ENCODE measurements around the gene ARHGAP15. TPM values are rescaled to one million over a fixed set of nuclear protein-coding genes. Genes with fewer than 3 reads are reported as not detected.

ARHGAP15 gene
- total RNA-seq, 2 experiments from 2014 or later = 71.3 to 72.8 TPM

DNA sequence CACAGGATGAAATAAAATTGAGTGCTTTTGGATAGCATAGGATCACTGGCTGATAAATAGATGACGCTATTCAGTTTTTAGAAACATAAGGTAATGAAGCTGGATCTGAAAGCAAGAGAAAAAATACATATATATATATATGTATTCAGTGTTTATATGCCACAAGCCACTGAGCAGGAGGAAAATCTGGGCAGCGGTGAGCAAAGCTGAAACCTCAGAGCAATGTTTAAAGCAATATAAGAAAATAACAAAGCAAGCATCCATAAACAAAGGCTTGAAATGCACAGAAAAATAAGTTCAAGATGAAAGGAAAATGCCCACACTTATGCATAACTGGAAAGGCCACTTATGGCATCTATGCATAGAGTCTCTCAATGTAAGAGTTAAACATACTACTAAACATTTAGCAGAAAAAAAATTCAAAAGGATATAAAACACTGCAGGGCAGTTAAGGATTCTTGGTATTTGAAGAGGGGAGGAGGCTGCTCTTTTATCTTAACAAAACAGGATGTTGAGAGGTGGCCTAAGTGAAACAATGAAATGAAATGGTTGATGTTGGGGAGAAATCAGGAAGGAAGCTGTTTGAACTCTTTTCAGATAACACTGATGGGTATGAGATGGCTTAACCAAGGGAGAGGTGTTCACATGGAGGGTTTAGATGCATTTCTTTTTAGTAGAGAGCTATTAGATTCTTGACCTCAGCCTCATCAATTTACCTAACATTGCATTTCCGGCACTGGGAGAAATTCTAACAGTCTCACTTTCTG is 129.1 kb downstream of the ARHGAP15 start:
- TF ChIP-seq, protein P1, sequence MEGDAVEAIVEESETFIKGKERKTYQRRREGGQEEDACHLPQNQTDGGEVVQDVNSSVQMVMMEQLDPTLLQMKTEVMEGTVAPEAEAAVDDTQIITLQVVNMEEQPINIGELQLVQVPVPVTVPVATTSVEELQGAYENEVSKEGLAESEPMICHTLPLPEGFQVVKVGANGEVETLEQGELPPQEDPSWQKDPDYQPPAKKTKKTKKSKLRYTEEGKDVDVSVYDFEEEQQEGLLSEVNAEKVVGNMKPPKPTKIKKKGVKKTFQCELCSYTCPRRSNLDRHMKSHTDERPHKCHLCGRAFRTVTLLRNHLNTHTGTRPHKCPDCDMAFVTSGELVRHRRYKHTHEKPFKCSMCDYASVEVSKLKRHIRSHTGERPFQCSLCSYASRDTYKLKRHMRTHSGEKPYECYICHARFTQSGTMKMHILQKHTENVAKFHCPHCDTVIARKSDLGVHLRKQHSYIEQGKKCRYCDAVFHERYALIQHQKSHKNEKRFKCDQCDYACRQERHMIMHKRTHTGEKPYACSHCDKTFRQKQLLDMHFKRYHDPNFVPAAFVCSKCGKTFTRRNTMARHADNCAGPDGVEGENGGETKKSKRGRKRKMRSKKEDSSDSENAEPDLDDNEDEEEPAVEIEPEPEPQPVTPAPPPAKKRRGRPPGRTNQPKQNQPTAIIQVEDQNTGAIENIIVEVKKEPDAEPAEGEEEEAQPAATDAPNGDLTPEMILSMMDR (IDR thresholded peaks at IDR 0.05) = no peak
- DNase-seq (peak; percentile 39), ATAC-seq (peak; percentile 29)
- Mint-ChIP-seq H3K27ac (peak overlapping the region; percentile 94), H3K4me3 (peak overlapping the region; percentile 61), H3K4me1 (ENCODE audit: low read depth) (peaks cover 73% of the 10 kb centered on the region), H3K9me3 (peaks cover 2% of the 10 kb centered on the region), H3K36me3 (ENCODE audit: low read depth) (peaks cover 17% of the 10 kb centered on the region), H3K27me3 (no peaks in the 10 kb centered on the region)
- CTCF ChIA-PET = interaction anchor here (0.6 to 8.4 kb wide), 40 partner anchors 8 to 226 kb away, joined by 3 to 169 read pairs (median 8); partner anchors contain the start of gene ARHGAP15
- POLR2A ChIA-PET = interaction anchor here (0.7 to 2.3 kb wide), 5 partner anchors 37 to 146 kb away, joined by 3 to 7 read pairs (median 4); partner anchors contain the start of gene ARHGAP15
- intact Hi-C loops (cut with micrococcal nuclease) = loop anchor here (2.0 to 5.0 kb wide), 4 partner anchors 36 to 224 kb away; partner anchors contain the start of gene ARHGAP15

DNA sequence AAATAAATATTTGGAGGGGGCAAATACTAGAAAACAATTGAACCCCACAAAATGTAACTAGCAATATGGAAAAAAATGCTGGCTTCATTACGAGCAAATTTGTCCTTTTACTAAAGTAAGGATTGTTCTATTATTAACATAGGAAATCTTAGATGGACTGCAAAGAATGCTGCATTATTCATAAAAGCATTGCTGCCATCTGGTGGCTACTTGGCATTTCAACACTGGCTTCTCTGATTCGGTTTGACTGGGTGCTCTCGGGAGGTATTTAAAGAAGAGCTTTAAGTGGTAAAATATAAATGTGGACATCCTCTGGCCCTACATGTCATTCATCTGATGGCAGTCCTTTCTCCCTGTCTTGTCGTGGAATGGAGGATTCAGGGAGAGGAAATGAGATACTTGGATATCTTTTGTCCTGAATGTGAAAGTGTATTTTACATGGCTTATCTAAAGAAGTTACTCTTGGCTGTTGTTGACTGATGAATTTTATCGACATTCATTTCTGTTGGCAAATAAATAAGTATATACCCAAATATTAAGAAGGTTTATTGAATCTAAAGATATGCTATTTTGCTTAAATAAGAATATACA is 130.2 kb downstream of the ARHGAP15 start:
- peaks cover 25% of the 10 kb centered on the region for H3K36me3 Mint-ChIP-seq (ENCODE audit: low read depth)
- H3K4me1 Mint-ChIP-seq (ENCODE audit: low read depth) = peaks cover 72% of the 10 kb centered on the region
- ChIA-PET POLR2A (interaction anchor here (0.6 to 1.4 kb wide), 2 partner anchors 128 to 147 kb away, joined by 3 to 4 read pairs; no protein-coding TSS in a partner anchor), CTCF (interaction anchor here (0.6 to 8.4 kb wide), 49 partner anchors 8 to 227 kb away, joined by 3 to 169 read pairs (median 6); partner anchors contain the start of gene ARHGAP15)
- TF ChIP-seq, protein P1 (IDR thresholded peaks at IDR 0.05) = peak; percentile 88
- H3K9me3 Mint-ChIP-seq = peaks cover 2% of the 10 kb centered on the region
- no peak for ATAC-seq
- no peaks in the 10 kb centered on the region for H3K27me3 Mint-ChIP-seq
- peak; percentile 87 for DNase-seq
- peak overlapping the region; percentile 94 for H3K27ac Mint-ChIP-seq
- intact Hi-C loops (cut with micrococcal nuclease) = loop anchor here (1.0 to 5.0 kb wide), 6 partner anchors 37 to 225 kb away; partner anchors contain the start of gene ARHGAP15
- peak overlapping the region; percentile 61 for H3K4me3 Mint-ChIP-seq

DNA sequence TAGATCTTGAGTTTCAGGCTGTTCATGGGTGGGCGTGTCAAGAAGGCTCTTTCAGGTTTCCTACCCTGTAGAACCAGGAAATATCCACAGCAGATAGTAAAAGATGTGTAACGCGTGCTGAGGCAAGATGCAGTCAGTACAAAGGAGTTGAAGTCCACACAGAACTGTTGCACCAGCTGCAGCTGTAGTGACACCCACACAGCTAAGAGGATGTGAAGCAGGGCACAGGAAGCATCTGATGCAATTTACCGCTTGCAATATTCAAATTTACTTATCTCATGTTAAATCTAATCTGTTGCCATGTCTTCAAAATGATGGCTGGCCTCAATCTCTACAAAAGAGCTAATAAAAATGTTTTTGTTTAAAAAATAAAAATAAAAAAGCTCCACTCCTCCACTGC is 132.8 kb downstream of the ARHGAP15 start:
- Mint-ChIP-seq H3K27me3 (no peaks in the 10 kb centered on the region), H3K4me1 (ENCODE audit: low read depth) (peaks cover 64% of the 10 kb centered on the region), H3K27ac (peak overlapping the region; percentile 99), H3K4me3 (peak overlapping the region; percentile 69), H3K9me3 (peaks cover 5% of the 10 kb centered on the region), H3K36me3 (ENCODE audit: low read depth) (peaks cover 35% of the 10 kb centered on the region)
- TF ChIP-seq, protein P1 (IDR thresholded peaks at IDR 0.05) = no peak
- CTCF ChIA-PET = interaction anchor here (0.8 to 8.4 kb wide), 16 partner anchors 19 to 227 kb away, joined by 3 to 169 read pairs (median 4); partner anchors contain the start of gene ARHGAP15
- ATAC-seq = peak; percentile 71
- POLR2A ChIA-PET = interaction anchor here (0.6 to 1.6 kb wide), 4 partner anchors 12 to 141 kb away, joined by 3 to 5 read pairs (median 3); no protein-coding TSS in a partner anchor
- intact Hi-C loops (cut with micrococcal nuclease) = no loop called here
- DNase-seq = peak; percentile 77

DNA sequence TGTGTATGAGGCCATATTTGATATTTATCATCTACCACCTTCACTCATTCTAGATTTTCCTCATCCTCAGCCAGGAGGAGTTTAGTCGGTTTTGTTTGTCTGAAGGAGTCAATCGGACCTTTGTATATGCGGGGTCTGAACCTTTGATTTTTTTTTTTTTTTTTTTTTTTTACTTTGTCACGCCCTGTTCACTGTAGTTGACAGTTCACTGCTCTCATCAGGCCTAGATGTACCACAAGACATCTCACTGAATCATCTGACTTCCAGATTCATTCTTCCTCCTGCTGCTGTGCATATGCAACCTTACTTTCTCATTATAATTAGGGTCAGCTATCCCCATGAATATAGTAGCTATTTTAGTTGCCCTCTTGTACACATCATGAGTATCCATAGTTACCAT is 133.2 kb downstream of the ARHGAP15 start:
- POLR2A ChIA-PET = interaction anchor here (0.6 to 1.6 kb wide), 5 partner anchors 49 to 142 kb away, joined by 3 to 5 read pairs (median 3); no protein-coding TSS in a partner anchor
- TF ChIP-seq, protein P1 (IDR thresholded peaks at IDR 0.05) = no peak
- Mint-ChIP-seq H3K4me1 (ENCODE audit: low read depth) (peaks cover 64% of the 10 kb centered on the region), H3K27ac (peak overlapping the region; percentile 99), H3K4me3 (peak overlapping the region; percentile 16), H3K27me3 (no peaks in the 10 kb centered on the region), H3K36me3 (ENCODE audit: low read depth) (peaks cover 39% of the 10 kb centered on the region), H3K9me3 (peaks cover 8% of the 10 kb centered on the region)
- DNase-seq (no peak), ATAC-seq (peak; percentile 53)
- intact Hi-C loops (cut with micrococcal nuclease) = no loop called here
- CTCF ChIA-PET = interaction anchor here (0.8 to 8.4 kb wide), 11 partner anchors 19 to 228 kb away, joined by 3 to 169 read pairs (median 4); no protein-coding TSS in a partner anchor
